Mesendoderm (in vitro differentiated cells): ENCODE results near the gene NRSN2.

Source experiments
- DNase-seq: peaks from one replicate; pipeline ENCODE4 v3.0.0; 2013
- H2AK5ac ChIP-seq: 2 replicates; pipeline ENCODE4 v1.6.1; 2013; ENCODE audit warnings: low read length, inconsistent platforms
- H2BK120ac ChIP-seq: 2 replicates; pipeline ENCODE4 v1.6.1; 2013; ENCODE audit warnings: low read depth, mild to moderate bottlenecking, low read length, moderate library complexity, mixed read lengths
- H2BK15ac ChIP-seq: replicated peaks from 2 replicates; pipeline ENCODE4 v1.6.1; 2013; ENCODE audit warnings: low read depth, mild to moderate bottlenecking, moderate library complexity
- H2BK5ac ChIP-seq: 2 replicates; pipeline ENCODE4 v1.6.1; 2013; ENCODE audit warnings: low read length, inconsistent platforms
- H3K18ac ChIP-seq: 2 replicates; pipeline ENCODE4 v1.6.1; 2013; ENCODE audit warnings: mild to moderate bottlenecking, low read length, mixed read lengths
- H3K23ac ChIP-seq: one replicate; pipeline ENCODE4 v1.6.1; 2013; ENCODE audit warnings: low read length
- H3K27ac ChIP-seq: 2 replicates; pipeline ENCODE4 v1.5.1; 2013; ENCODE audit warnings: low read depth, mild to moderate bottlenecking, inconsistent platforms, low read length, moderate library complexity
- H3K27me3 ChIP-seq: 2 replicates; pipeline ENCODE4 v1.6.1; 2013; ENCODE audit warnings: low read length, control low read depth, mild to moderate bottlenecking, inconsistent platforms; ENCODE audit not compliant: insufficient read depth, poor library complexity
- H3K36me3 ChIP-seq: 2 replicates; pipeline ENCODE4 v1.6.1; 2013; ENCODE audit warnings: low read length, inconsistent platforms; ENCODE audit not compliant: control insufficient read depth, insufficient read depth
- H3K4ac ChIP-seq: one replicate; pipeline ENCODE4 v1.6.1; 2013; ENCODE audit warnings: low read depth, mild to moderate bottlenecking, low read length, moderate library complexity
- H3K4me1 ChIP-seq: 2 replicates; pipeline ENCODE4 v1.6.1; 2013; ENCODE audit warnings: low read depth, low read length, inconsistent platforms; ENCODE audit not compliant: control insufficient read depth
- H3K4me2 ChIP-seq: 2 replicates; pipeline ENCODE4 v1.6.1; 2013; ENCODE audit warnings: low read length
- H3K4me3 ChIP-seq: 2 replicates; pipeline ENCODE4 v1.5.1; 2013; ENCODE audit warnings: mild to moderate bottlenecking, low read length
- H3K56ac ChIP-seq: one replicate; pipeline ENCODE4 v1.6.1; 2013; ENCODE audit warnings: low read length
- H3K79me1 ChIP-seq: 2 replicates; pipeline ENCODE4 v1.6.1; 2013; ENCODE audit warnings: low read length, inconsistent platforms
- H3K79me2 ChIP-seq: 2 replicates; pipeline ENCODE4 v1.6.1; 2013; ENCODE audit warnings: mild to moderate bottlenecking, low read length; ENCODE audit not compliant: control insufficient read depth, insufficient read depth
- H3K9ac ChIP-seq: 2 replicates; pipeline ENCODE4 v1.6.1; 2013; ENCODE audit warnings: low read length, inconsistent platforms
- H4K5ac ChIP-seq: one replicate; pipeline ENCODE4 v1.6.1; 2013; ENCODE audit warnings: low read length
- H4K8ac ChIP-seq: one replicate; pipeline ENCODE4 v1.6.1; 2013; ENCODE audit warnings: low read depth, mild to moderate bottlenecking, control low read depth, low read length, moderate library complexity
- WGBS: extraction: QIAGEN DNeasy Blood & Tissue Kit; methylation state at CpG from one replicate; pipeline ENCODE4 v1.1.7; 2013; ENCODE audit warnings: low lambda C conversion rate, missing lambda C conversion rate; ENCODE audit not compliant: insufficient coverage; ENCODE audit errors: extremely low coverage; 5-methylcytosine and 5-hydroxymethylcytosine counted together

NRSN2 gene

GRCh38 chr20:301886-302848, 44.7 kb upstream of the NRSN2 start:
- no peak overlapping the region for H3K27ac ChIP-seq
- WGBS: no CpG with 5 or more reads among the region's 13 CpGs
- H2BK5ac ChIP-seq: no peak overlapping the region
- H3K79me2 ChIP-seq: peaks cover 18% of the 10 kb centered on the region
- no peak overlapping the region for H3K4ac ChIP-seq
- peak overlapping the region; percentile 28 for H2BK15ac ChIP-seq
- no peak overlapping the region for H3K4me2 ChIP-seq
- H3K79me1 ChIP-seq: peaks cover 7% of the 10 kb centered on the region
- H3K36me3 ChIP-seq: no peaks in the 10 kb centered on the region
- no peaks in the 10 kb centered on the region for H3K27me3 ChIP-seq
- H3K23ac ChIP-seq: no peak overlapping the region
- DNase-seq: peak; percentile 77
- H3K56ac ChIP-seq: no peak overlapping the region
- H3K18ac ChIP-seq: peak overlapping the region; percentile 64
- no peak overlapping the region for H3K9ac ChIP-seq
- no peak overlapping the region for H3K4me3 ChIP-seq
- no peak overlapping the region for H4K8ac ChIP-seq
- H3K4me1 ChIP-seq: peaks cover 24% of the 10 kb centered on the region
- no peak overlapping the region for H2AK5ac ChIP-seq
- peak overlapping the region; percentile 32 for H2BK120ac ChIP-seq
- no peak overlapping the region for H4K5ac ChIP-seq

GRCh38 chr20:305745-306144, 41.2 kb upstream of the NRSN2 start:
- H4K8ac ChIP-seq: no peak overlapping the region
- H3K4me1 ChIP-seq: peaks cover 15% of the 10 kb centered on the region
- no peak overlapping the region for H3K4ac ChIP-seq
- no peaks in the 10 kb centered on the region for H3K36me3 ChIP-seq
- no peak overlapping the region for H2AK5ac ChIP-seq
- H2BK5ac ChIP-seq: no peak overlapping the region
- H2BK120ac ChIP-seq: no peak overlapping the region
- H2BK15ac ChIP-seq: no peak overlapping the region
- no peak overlapping the region for H3K27ac ChIP-seq
- no peak overlapping the region for H3K56ac ChIP-seq
- no peak overlapping the region for H3K4me2 ChIP-seq
- H3K9ac ChIP-seq: no peak overlapping the region
- H3K18ac ChIP-seq: no peak overlapping the region
- H3K79me2 ChIP-seq: no peaks in the 10 kb centered on the region
- no peak for DNase-seq
- H4K5ac ChIP-seq: no peak overlapping the region
- no CpG with 5 or more reads among the region's 11 CpGs for WGBS
- no peak overlapping the region for H3K4me3 ChIP-seq
- no peaks in the 10 kb centered on the region for H3K79me1 ChIP-seq
- H3K23ac ChIP-seq: no peak overlapping the region
- H3K27me3 ChIP-seq: no peaks in the 10 kb centered on the region

DNA sequence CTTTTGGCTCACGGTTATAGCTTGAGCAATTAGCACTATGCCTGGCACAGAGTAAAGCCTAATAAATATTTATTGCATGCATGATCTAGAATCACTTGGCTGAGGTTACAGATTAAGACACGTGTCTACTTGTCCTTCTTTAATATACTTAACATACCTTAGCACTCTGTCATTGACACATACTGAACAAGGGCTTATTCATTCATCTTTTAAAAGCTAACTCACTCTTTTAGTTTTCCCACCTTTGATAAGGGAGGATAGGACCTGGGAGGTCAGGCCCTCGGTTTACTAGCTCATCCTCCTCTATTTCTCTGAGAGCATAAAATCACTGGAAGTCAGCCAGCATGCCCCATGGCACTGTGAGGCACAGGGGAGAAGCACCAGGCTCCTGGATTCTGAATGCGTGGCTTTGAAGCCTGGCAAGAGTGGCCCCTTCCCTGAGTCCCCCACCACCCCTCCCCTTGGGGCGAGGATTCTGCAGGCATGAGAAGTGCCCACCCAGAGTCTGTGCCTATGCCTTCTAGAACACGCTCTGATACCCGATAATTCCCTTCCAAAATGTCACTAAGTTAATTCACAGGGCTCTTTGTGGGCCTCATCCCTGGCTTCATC, 38.4 kb upstream of the NRSN2 start:
- Histone ChIP-seq H3K27ac (no peak overlapping the region), H2AK5ac (peak overlapping the region; percentile 80), H3K27me3 (no peaks in the 10 kb centered on the region), H3K23ac (no peak overlapping the region), H3K79me2 (no peaks in the 10 kb centered on the region), H3K79me1 (no peaks in the 10 kb centered on the region), H3K4me2 (no peak overlapping the region), H4K8ac (no peak overlapping the region), H3K18ac (peak overlapping the region; percentile 42), H3K4me3 (no peak overlapping the region), H2BK120ac (peak overlapping the region; percentile 49), H2BK5ac (no peak overlapping the region), H3K4ac (no peak overlapping the region), H2BK15ac (no peak overlapping the region), H3K56ac (peak overlapping the region; percentile 30), H3K36me3 (no peaks in the 10 kb centered on the region), H4K5ac (no peak overlapping the region), H3K9ac (no peak overlapping the region), H3K4me1 (peaks cover 2% of the 10 kb centered on the region)
- no peak for DNase-seq
- no CpG with 5 or more reads among the region's 7 CpGs for WGBS

GRCh38 chr20:309306-309840, 37.5 kb upstream of the NRSN2 start:
- Histone ChIP-seq H3K36me3 (no peaks in the 10 kb centered on the region), H3K79me2 (no peaks in the 10 kb centered on the region), H3K4me1 (peaks cover 2% of the 10 kb centered on the region), H3K4me2 (peak overlapping the region; percentile 51), H2BK15ac (peak overlapping the region; percentile 7), H3K9ac (peak overlapping the region; percentile 64), H3K27ac (peak overlapping the region; percentile 72), H3K27me3 (no peaks in the 10 kb centered on the region), H3K18ac (peak overlapping the region; percentile 53), H4K8ac (no peak overlapping the region), H3K4ac (no peak overlapping the region), H3K23ac (no peak overlapping the region), H2BK120ac (no peak overlapping the region), H2BK5ac (peak overlapping the region; percentile 47), H3K4me3 (no peak overlapping the region), H2AK5ac (no peak overlapping the region), H4K5ac (no peak overlapping the region), H3K56ac (peak overlapping the region; percentile 81), H3K79me1 (no peaks in the 10 kb centered on the region)
- no CpG with 5 or more reads among the region's 6 CpGs for WGBS
- no peak for DNase-seq

- no peaks in the 10 kb centered on the region for H3K27me3 ChIP-seq
- H2AK5ac ChIP-seq: no peak overlapping the region
- no peak overlapping the region for H2BK120ac ChIP-seq
- no CpG with 5 or more reads among the region's 31 CpGs for WGBS
- H3K4me3 ChIP-seq: peak overlapping the region; percentile 9
- no peak overlapping the region for H3K4ac ChIP-seq
- no peak overlapping the region for H4K5ac ChIP-seq
- no peaks in the 10 kb centered on the region for H3K79me2 ChIP-seq
- H3K36me3 ChIP-seq: no peaks in the 10 kb centered on the region
- peak overlapping the region; percentile 66 for H3K9ac ChIP-seq
- H4K8ac ChIP-seq: no peak overlapping the region
- H3K4me1 ChIP-seq: peaks cover 2% of the 10 kb centered on the region
- H3K18ac ChIP-seq: peak overlapping the region; percentile 53
- H3K56ac ChIP-seq: peak overlapping the region; percentile 81
- H3K4me2 ChIP-seq: peak overlapping the region; percentile 51
- peak overlapping the region; percentile 72 for H3K27ac ChIP-seq
- H2BK5ac ChIP-seq: peak overlapping the region; percentile 47
- no peak overlapping the region for H3K23ac ChIP-seq
- DNase-seq: peak; percentile 100
- H2BK15ac ChIP-seq: peak overlapping the region; percentile 7
- no peaks in the 10 kb centered on the region for H3K79me1 ChIP-seq
Measured at GRCh38 chr20:309841-310644, 36.9 kb upstream of the NRSN2 start.
